ENCODE measurements around the gene CCDC91. TPM values are rescaled to one million over a fixed set of nuclear protein-coding genes. Genes with fewer than 3 reads are reported as not detected.
"Not testable (repeated sequence)": the region's sequence is repeated elsewhere in the genome, so short reads cannot be mapped to it uniquely, and the experiment has no call there.

The CCDC91 gene
- polyA plus RNA-seq, 1 donor from 2014 or later, result 11.6 TPM

DNA sequence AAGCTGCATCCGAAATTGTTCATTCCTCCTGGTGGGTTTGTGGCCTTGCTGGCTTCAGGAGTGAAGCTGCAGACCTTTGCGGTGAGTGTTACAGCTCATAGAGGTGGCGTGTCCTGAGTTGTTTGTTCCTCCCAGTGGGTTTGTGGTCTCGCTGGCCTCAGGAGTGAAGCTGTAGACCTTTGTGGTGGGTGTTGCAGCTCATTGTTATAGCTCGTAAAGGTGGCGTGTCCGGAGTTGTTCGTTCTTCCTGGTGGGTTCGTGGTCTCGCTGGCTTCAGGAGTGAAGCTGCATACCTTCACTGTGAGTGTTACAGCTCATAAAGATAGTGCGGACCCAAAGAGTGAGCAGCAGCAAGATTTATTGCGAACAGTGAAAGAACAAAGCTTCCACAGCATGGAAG, 4.4 kb downstream of the CCDC91 start:
- H3K79me2 ChIP-seq (replicated peaks; ENCODE audit: insufficient read depth, low read length); H3F3A ChIP-seq (ENCODE audit: insufficient read depth, low read length, poor library complexity, severe bottlenecking); H3K27me3 ChIP-seq (ENCODE audit: insufficient read depth, low read depth, low read length); H3K4me3 ChIP-seq (ENCODE audit: low read length); H3K9me3 ChIP-seq (ENCODE audit: low read length); H3K27ac ChIP-seq (ENCODE audit: low read length); H3K36me3 ChIP-seq (ENCODE audit: insufficient read depth, low read length); H3K9ac ChIP-seq (ENCODE audit: low read length); H3K9me2 ChIP-seq (ENCODE audit: insufficient read depth, low read length); H4K20me1 ChIP-seq (ENCODE audit: insufficient read depth); H2AFZ ChIP-seq (ENCODE audit: low read depth, low read length); H3K4me2 ChIP-seq (ENCODE audit: low read length): not testable (repeated sequence)

DNA sequence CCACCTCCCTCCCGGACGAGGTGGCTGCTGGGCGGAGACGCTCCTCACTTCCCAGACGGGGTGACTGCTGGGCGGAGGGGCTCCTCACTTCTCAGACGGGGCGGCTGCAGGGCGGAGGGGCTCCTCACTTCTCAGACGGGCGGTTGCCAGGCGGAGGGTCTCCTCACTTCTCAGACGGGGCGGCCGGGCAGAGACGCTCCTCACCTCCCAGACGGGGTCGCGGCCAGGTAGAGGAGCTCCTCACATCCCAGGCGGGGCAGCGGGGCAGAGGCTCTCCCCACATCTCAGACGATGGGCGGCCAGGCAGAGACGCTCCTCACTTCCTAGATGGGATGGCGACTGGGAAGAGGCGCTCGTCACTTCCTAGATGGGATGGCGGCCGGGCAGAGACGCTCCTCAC, 10.9 kb downstream of the CCDC91 start:
- H4K20me1 ChIP-seq (ENCODE audit: insufficient read depth); H2AFZ ChIP-seq (ENCODE audit: low read depth, low read length); H3K79me2 ChIP-seq (replicated peaks; ENCODE audit: insufficient read depth, low read length); H3F3A ChIP-seq (ENCODE audit: insufficient read depth, low read length, poor library complexity, severe bottlenecking); H3K9me3 ChIP-seq (ENCODE audit: low read length); H3K4me3 ChIP-seq (ENCODE audit: low read length); H3K36me3 ChIP-seq (ENCODE audit: insufficient read depth, low read length); H3K4me2 ChIP-seq (ENCODE audit: low read length); H3K27ac ChIP-seq (ENCODE audit: low read length); H3K9me2 ChIP-seq (ENCODE audit: insufficient read depth, low read length); H3K9ac ChIP-seq (ENCODE audit: low read length); H3K27me3 ChIP-seq (ENCODE audit: insufficient read depth, low read depth, low read length): not testable (repeated sequence)

DNA sequence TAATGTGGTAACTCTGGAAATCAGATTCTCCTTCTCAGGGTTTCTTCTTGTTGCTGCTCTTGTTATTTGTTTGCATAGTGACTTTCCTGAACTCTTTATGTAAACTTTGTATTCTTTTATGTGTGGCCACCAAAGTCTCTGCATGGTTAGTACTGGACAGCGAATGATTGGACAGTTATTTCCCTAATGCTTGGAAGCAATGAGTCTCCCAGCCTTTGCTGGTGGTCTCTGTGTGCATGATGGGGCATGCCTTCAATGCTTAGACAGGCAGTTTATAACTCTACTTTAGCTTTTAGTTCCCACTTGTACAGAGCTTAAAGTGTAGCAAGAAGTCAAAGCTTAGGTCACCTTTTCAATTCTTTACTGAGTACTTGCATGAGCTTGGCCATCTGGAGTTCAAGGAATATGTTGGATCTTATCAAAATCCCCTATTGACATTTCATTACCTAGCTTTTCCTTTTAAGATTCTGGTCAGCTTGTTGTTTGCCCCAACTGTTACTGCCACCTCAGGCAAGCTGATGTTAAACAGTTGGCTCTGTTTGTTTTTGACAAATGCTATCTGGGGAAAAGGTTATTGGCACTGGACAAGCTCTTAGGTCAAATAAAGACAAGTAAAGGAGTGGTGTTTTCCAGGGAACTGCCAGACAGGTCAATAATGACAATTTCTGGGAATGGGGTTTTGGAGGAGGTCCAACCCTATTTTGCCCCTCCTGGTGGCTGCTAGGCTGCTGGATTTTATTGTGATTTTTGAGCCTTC, 12.3 kb downstream of the CCDC91 start:
- H3K27me3 ChIP-seq (ENCODE audit: insufficient read depth, low read depth, low read length), result no peaks in the 10 kb centered on the region
- no peak overlapping the region for H3K4me3 ChIP-seq (ENCODE audit: low read length)
- H3K36me3 ChIP-seq (ENCODE audit: insufficient read depth, low read length), result no peaks in the 10 kb centered on the region
- TF ChIP-seq, protein P1, sequence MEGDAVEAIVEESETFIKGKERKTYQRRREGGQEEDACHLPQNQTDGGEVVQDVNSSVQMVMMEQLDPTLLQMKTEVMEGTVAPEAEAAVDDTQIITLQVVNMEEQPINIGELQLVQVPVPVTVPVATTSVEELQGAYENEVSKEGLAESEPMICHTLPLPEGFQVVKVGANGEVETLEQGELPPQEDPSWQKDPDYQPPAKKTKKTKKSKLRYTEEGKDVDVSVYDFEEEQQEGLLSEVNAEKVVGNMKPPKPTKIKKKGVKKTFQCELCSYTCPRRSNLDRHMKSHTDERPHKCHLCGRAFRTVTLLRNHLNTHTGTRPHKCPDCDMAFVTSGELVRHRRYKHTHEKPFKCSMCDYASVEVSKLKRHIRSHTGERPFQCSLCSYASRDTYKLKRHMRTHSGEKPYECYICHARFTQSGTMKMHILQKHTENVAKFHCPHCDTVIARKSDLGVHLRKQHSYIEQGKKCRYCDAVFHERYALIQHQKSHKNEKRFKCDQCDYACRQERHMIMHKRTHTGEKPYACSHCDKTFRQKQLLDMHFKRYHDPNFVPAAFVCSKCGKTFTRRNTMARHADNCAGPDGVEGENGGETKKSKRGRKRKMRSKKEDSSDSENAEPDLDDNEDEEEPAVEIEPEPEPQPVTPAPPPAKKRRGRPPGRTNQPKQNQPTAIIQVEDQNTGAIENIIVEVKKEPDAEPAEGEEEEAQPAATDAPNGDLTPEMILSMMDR (IDR thresholded peaks at IDR 0.05; ENCODE audit: poor library complexity, severe bottlenecking), result no peak
- TF ChIP-seq EZH2 (IDR thresholded peaks at IDR 0.05; ENCODE audit: borderline replicate concordance, insufficient read depth, low read length, poor library complexity, severe bottlenecking) (no peak), MXI1 (conservative IDR thresholded peaks at IDR 0.05; ENCODE audit: poor library complexity, severe bottlenecking) (no peak), RAD21 (conservative IDR thresholded peaks at IDR 0.05) (no peak), TAF1 (IDR thresholded peaks at IDR 0.05; ENCODE audit: low read depth) (no peak), POLR2AphosphoS5 (IDR thresholded peaks at IDR 0.05) (no peak), EP300 (conservative IDR thresholded peaks at IDR 0.05; ENCODE audit: poor library complexity, severe bottlenecking) (no peak), SMC3 (conservative IDR thresholded peaks at IDR 0.05; ENCODE audit: poor library complexity) (no peak)
- TF ChIP-seq, protein P2, sequence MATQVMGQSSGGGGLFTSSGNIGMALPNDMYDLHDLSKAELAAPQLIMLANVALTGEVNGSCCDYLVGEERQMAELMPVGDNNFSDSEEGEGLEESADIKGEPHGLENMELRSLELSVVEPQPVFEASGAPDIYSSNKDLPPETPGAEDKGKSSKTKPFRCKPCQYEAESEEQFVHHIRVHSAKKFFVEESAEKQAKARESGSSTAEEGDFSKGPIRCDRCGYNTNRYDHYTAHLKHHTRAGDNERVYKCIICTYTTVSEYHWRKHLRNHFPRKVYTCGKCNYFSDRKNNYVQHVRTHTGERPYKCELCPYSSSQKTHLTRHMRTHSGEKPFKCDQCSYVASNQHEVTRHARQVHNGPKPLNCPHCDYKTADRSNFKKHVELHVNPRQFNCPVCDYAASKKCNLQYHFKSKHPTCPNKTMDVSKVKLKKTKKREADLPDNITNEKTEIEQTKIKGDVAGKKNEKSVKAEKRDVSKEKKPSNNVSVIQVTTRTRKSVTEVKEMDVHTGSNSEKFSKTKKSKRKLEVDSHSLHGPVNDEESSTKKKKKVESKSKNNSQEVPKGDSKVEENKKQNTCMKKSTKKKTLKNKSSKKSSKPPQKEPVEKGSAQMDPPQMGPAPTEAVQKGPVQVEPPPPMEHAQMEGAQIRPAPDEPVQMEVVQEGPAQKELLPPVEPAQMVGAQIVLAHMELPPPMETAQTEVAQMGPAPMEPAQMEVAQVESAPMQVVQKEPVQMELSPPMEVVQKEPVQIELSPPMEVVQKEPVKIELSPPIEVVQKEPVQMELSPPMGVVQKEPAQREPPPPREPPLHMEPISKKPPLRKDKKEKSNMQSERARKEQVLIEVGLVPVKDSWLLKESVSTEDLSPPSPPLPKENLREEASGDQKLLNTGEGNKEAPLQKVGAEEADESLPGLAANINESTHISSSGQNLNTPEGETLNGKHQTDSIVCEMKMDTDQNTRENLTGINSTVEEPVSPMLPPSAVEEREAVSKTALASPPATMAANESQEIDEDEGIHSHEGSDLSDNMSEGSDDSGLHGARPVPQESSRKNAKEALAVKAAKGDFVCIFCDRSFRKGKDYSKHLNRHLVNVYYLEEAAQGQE (IDR thresholded peaks at IDR 0.05; ENCODE audit: borderline replicate concordance), result no peak
- H3K9me2 ChIP-seq (ENCODE audit: insufficient read depth, low read length), result no peaks in the 10 kb centered on the region
- H3K79me2 ChIP-seq (replicated peaks; ENCODE audit: insufficient read depth, low read length), result no peaks in the 10 kb centered on the region
- H3K9me3 ChIP-seq (ENCODE audit: low read length), result no peaks in the 10 kb centered on the region
- no peaks in the 10 kb centered on the region for H3F3A ChIP-seq (ENCODE audit: insufficient read depth, low read length, poor library complexity, severe bottlenecking)
- no peaks in the 10 kb centered on the region for H4K20me1 ChIP-seq (ENCODE audit: insufficient read depth)
- no peak overlapping the region for H3K27ac ChIP-seq (ENCODE audit: low read length)
- no peak overlapping the region for H2AFZ ChIP-seq (ENCODE audit: low read depth, low read length)
- H3K4me2 ChIP-seq (ENCODE audit: low read length), result no peak overlapping the region
- H3K9ac ChIP-seq (ENCODE audit: low read length), result no peak overlapping the region

Data from neural cell (in vitro differentiated cells).